ENCODE results near the gene ZAR1L.
"Not testable (repeated sequence)": the region's sequence is repeated elsewhere in the genome, so short reads cannot be mapped to it uniquely, and the experiment has no call there.

ZAR1L gene, protein sequence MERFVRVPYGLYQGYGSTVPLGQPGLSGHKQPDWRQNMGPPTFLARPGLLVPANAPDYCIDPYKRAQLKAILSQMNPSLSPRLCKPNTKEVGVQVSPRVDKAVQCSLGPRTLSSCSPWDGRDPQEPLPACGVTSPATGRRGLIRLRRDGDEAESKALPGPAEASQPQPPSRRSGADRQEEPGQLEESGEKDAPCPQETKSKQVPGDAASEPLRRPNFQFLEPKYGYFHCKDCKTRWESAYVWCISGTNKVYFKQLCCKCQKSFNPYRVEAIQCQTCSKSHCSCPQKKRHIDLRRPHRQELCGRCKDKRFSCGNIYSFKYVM

DNA sequence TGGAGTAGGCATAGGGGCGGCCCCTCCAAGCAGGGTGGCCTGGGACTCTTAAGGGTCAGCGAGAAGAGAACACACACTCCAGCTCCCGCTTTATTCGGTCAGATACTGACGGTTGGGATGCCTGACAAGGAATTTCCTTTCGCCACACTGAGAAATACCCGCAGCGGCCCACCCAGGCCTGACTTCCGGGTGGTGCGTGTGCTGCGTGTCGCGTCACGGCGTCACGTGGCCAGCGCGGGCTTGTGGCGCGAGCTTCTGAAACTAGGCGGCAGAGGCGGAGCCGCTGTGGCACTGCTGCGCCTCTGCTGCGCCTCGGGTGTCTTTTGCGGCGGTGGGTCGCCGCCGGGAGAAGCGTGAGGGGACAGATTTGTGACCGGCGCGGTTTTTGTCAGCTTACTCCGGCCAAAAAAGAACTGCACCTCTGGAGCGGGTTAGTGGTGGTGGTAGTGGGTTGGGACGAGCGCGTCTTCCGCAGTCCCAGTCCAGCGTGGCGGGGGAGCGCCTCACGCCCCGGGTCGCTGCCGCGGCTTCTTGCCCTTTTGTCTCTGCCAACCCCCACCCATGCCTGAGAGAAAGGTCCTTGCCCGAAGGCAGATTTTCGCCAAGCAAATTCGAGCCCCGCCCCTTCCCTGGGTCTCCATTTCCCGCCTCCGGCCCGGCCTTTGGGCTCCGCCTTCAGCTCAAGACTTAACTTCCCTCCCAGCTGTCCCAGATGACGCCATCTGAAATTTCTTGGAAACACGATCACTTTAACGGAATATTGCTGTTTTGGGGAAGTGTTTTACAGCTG is at the start of gene ZAR1L, which contains the start of gene BRCA2:
Gene ZAR1L, minus strand, starts transcription at position 126 of the 790 bp plus-strand sequence. CDS start 3,438 bp downstream, outside the sequence.
Gene BRCA2, plus strand, starts transcription at position 271 of the 790 bp plus-strand sequence. CDS start 953 bp downstream, outside the sequence.
- DNase-seq (ENCODE audit: low read depth in 4 of 4, low spot score in 1 of 4): peak; percentile 65 to 82 (median 75)

DNA sequence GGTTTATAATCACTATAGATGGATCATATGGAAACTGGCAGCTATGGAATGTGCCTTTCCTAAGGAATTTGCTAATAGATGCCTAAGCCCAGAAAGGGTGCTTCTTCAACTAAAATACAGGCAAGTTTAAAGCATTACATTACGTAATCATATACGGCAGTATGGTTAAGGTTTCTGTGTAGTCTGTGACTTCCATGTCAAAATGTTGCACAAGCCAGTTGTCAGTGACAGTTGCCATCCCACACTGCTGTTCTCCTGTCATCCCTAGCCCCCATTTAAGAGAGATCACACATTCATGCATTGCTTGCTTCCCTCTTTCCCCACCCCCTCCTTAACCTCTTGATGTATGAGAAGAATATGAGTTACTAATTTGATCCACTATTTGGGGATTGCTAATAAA is 47.4 kb upstream of the ZAR1L start:
- DNase-seq (ENCODE audit: low read depth in 4 of 4, low spot score in 1 of 4): no peak

DNA sequence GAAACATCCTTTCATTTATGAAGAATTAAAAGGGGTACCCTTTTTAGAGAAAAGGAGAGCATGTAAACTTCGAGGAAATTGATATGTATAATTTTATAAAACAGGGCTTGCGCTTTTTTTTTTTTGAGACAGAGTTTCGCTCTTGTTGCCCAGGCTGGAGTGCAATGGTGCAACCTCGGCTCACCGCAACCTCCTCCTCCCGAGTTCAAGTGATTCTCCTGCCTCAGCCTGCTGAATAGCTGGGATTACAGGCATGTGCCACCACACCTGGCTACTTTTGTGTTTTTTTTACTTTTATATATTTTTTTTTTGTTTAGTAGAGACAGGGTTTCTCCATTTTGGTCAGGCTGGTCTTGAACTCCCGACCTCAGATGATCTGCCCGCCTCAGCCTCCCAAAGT is 40.8 kb upstream of the ZAR1L start:
- DNase-seq (ENCODE audit: low read depth in 4 of 4, low spot score in 1 of 4): not testable (repeated sequence)

DNA sequence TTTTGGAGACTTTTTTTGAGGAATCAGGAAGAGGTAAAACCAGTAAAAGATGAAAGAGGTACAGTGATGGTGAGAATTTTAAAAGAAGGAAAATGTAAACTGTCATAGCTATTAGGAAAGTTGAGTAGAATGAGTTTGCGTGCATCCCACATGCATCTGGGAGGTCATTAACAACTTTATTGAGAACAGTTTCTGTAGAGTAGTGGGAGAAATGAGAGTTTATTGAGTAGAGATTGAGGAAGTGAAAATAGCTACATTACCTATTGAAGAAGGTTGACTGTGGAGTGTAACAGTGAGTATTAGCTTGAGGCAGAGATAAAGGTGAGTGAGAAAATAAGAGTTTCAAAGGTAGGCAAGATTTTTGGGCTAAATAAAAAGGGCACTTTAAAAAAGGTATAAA is 38.9 kb upstream of the ZAR1L start:
- no peak for DNase-seq (ENCODE audit: low read depth in 4 of 4, low spot score in 1 of 4)

DNA sequence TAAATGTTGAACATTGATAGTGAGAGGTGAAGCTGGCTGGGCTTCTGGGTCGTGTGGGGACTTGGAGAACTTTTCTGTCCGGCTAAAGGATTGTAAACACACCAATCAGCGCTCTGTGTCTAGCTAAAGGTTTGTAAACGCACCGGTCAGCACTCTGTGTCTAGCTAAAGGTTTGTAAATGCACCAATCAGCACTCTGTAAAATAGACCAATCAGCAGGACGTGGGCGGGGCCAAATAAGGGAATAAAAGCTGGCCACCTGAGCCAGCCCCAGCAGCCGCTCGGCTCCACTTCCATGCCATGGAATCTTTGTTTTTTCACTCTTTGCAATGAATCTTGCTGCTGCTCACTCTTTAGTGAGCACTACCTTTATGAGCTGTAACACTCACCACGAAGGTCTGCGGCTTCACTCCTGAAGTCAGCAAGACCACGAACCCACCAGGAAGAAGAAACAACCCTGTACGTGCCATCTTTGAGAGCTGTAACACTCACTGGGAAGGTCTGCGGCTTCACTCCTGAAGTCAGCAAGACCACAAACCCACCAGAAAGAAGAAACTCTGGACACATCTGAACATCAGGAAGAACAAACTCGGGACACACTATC is 35.8 kb upstream of the ZAR1L start:
- DNase-seq (ENCODE audit: low read depth in 4 of 4, low spot score in 1 of 4): not testable (repeated sequence)

DNA sequence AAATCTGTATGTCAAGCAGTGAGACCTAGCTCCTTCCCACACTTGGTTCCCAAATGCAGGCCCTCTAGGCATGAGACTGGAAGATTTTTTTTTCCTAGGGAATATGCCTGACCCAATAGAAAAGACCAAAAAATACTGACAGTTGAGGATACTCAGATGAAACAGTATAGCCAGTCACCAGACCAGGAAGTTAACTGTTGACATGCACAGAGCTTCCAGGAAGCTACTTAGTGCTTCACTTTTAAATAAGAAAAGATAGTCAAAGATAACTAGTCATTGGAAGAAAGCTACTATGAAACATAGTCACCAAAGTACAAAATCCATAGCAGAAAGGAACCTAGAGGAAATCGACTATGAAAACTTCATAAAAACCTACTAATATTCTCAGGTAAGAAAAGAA is 32.5 kb upstream of the ZAR1L start:
- no peak for DNase-seq (ENCODE audit: low read depth in 4 of 4, low spot score in 1 of 4)

DNA sequence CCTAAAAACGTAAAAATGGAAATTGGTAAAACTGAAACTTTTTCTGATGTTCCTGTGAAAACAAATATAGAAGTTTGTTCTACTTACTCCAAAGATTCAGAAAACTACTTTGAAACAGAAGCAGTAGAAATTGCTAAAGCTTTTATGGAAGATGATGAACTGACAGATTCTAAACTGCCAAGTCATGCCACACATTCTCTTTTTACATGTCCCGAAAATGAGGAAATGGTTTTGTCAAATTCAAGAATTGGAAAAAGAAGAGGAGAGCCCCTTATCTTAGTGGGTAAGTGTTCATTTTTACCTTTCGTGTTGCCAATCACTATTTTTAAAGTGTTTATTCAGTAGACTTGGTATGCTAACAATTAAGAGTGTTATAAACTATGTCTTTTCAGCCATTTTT is 25.8 kb upstream of the ZAR1L start:
- no peak for DNase-seq (ENCODE audit: low read depth in 4 of 4, low spot score in 1 of 4)

DNA sequence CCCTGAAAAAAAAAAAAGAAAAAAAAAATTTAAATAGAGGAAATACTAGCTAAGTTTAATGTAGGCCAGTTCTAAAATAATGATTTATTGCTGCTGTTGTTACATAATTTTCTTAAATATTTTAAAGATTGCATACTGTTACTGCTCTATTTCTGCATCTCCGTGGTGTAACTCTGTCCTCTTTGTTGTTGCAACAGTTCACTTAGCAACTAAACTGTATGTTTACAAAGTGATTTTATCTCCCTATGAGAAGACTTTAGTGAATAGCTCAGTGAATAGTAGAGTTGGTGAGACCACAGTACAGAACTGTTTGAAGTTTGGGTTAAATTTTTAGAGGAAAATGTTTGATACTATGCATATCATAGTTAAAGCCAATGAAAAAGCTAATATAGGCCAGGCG is 19.5 kb upstream of the ZAR1L start:
- DNase-seq (ENCODE audit: low read depth in 4 of 4, low spot score in 1 of 4): no peak

DNA sequence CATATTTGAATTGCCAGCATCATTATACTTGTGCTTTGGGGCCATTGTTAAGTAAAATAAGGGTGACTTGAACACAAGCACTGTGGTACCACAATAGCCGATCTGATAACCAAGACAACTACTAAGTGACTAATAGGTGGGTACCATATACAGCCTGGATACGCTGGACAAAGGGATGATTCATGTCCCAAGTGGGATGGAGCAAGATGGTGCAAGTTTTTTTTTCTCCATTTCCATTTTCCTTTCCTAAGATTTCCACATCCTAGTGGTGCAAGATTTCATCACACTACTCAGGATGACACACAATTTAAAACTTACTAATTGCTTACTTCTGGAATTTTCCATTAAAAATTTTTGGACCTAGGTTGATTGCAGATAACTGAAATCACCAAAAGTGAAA is 15.3 kb upstream of the ZAR1L start:
- no peak for DNase-seq (ENCODE audit: low read depth in 4 of 4, low spot score in 1 of 4)

DNA sequence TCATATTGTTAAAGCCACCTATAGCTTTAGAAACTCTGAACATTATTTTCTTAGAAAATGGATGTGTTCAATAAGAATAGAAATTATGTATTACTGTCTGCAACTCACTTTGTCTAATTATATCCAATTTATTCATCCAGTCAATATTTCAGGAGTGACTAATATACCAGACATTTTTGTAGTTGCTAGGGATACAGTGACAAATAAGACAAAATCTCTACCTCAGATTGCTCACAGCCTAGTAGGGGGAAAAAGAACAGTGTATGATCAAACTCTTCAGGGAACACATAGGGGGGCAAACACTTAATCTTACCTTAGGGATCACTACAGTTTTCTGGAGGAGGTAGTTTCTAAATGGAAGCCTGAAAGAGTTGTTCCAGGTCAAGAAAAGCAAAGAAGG is 8.7 kb upstream of the ZAR1L start:
- DNase-seq (ENCODE audit: low read depth in 4 of 4, low spot score in 1 of 4): no peak

DNA sequence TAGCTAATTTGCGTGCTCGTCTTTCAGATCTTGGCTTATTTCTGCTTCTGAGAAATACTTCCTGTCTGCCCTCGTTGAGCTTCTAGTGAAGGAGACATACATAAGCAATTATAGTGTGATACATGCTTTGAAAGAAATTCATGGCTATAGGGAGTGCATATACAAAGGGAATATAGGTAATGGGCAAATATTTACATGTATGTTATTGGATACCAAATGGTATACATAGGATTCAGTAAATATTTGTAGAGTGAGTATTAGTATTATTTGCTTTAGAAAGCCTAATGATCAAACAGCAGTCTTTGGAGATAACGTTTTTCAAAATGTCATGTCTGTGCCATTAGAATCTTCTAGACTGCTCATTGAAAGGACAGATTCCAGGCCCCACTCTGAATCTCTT is 5.4 kb upstream of the ZAR1L start:
- no peak for DNase-seq (ENCODE audit: low read depth in 4 of 4, low spot score in 1 of 4)

DNA sequence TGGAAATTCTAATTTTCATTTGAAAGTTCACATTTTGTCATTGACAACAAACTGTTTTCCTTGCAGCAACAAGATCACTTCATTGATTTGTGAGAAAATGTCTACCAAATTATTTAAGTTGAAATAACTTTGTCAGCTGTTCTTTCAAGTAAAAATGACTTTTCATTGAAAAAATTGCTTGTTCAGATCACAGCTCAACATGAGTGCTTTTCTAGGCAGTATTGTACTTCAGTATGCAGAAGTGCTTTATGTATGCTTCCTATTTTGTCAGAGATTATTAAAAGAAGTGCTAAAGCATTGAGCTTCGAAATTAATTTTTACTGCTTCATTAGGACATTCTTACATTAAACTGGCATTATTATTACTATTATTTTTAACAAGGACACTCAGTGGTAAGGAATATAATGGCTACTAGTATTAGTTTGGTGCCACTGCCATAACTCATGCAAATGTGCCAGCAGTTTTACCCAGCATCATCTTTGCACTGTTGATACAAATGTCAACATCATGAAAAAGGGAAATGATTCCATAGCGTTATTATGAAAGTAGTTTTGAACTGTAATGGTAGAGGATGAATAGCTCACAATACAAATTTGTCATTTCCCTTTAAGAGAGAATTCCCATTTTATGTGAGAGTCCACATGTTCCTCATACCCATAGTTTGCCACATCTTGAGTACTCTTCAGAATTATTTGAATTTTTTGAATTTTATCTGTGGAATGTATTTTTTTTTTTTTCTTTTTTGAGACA is 2.7 kb upstream of the ZAR1L start:
- no peak for DNase-seq (ENCODE audit: low read depth in 4 of 4, low spot score in 1 of 4)

DNA sequence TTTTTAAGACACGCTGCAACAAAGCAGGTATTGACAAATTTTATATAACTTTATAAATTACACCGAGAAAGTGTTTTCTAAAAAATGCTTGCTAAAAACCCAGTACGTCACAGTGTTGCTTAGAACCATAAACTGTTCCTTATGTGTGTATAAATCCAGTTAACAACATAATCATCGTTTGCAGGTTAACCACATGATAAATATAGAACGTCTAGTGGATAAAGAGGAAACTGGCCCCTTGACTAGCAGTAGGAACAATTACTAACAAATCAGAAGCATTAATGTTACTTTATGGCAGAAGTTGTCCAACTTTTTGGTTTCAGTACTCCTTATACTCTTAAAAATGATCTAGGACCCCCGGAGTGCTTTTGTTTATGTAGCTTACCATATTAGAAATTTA is 1.3 kb upstream of the ZAR1L start:
- no peak for DNase-seq (ENCODE audit: low read depth in 4 of 4, low spot score in 1 of 4)

DNA sequence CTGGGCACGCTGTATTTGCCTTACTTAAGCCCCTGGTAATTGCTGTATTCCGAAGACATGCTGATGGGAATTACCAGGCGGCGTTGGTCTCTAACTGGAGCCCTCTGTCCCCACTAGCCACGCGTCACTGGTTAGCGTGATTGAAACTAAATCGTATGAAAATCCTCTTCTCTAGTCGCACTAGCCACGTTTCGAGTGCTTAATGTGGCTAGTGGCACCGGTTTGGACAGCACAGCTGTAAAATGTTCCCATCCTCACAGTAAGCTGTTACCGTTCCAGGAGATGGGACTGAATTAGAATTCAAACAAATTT is 821 bp upstream of the ZAR1L start:
- no peak for DNase-seq (ENCODE audit: low read depth in 4 of 4, low spot score in 1 of 4)

DNA sequence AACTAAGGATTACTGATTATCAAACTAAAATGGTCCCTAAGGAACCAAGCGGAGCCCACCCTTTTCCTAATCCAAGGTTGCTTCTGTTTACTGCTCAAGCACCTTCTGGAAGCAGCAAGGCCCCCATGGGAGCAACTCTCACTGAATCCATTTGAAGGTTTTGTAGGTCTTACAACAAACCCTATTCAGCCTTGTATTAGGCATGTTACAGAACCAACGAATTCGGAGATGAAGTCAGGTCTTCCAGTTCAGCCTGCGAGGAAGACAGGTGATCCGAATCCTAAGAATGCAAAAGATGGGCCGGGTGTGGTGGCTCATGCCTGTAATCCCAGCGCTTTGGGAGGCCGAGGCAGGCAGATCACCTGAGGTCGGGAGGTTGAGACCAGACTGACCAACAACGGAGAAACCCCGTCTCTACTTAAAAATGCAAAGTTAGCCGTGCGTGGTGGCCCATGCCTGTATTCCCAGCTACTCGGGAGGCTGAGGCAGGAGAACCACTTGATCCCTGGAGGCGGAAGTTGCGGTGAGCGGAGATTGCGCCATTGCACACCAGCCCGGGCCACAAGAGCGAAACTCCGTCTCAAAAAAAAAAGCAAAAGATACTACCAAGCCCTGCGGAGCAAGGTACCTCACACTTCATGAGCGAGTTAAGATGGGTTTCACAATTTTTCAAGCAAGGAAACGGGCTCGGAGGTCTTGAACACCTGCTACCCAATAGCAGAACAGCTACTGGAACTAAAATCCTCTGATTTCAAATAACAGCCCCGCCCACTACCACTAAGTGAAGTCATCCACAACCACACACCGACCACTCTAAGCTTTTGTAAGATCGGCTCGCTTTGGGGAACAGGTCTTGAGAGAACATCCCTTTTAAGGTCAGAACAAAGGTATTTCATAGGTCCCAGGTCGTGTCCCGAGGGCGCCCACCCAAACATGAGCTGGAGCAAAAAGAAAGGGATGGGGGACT is 609 bp downstream of the ZAR1L start:
- peak; percentile 25 to 37 (median 28) for DNase-seq (ENCODE audit: low read depth in 4 of 4, low spot score in 1 of 4)

DNA sequence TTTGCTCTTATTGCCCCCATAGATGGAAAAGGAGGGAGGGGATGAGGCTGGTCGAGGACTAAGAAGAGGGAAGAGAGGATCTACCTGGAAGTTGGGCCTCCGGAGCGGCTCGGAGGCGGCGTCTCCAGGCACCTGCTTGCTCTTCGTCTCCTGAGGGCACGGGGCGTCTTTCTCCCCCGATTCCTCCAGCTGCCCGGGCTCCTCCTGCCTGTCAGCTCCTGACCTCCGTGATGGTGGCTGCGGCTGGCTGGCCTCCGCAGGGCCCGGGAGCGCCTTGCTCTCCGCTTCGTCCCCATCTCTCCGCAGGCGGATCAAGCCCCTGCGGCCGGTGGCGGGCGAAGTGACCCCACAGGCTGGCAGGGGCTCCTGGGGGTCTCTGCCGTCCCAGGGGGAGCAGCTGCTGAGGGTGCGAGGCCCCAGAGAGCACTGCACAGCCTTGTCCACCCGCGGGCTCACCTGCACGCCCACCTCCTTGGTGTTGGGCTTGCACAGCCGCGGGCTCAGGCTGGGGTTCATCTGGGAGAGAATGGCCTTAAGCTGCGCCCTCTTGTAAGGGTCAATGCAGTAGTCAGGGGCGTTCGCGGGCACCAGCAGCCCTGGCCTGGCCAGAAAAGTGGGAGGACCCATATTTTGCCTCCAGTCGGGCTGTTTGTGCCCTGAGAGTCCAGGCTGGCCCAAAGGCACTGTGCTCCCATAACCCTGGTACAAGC is 3.8 kb downstream of the ZAR1L start:
- DNase-seq (ENCODE audit: low read depth in 4 of 4, low spot score in 1 of 4): no peak

DNA sequence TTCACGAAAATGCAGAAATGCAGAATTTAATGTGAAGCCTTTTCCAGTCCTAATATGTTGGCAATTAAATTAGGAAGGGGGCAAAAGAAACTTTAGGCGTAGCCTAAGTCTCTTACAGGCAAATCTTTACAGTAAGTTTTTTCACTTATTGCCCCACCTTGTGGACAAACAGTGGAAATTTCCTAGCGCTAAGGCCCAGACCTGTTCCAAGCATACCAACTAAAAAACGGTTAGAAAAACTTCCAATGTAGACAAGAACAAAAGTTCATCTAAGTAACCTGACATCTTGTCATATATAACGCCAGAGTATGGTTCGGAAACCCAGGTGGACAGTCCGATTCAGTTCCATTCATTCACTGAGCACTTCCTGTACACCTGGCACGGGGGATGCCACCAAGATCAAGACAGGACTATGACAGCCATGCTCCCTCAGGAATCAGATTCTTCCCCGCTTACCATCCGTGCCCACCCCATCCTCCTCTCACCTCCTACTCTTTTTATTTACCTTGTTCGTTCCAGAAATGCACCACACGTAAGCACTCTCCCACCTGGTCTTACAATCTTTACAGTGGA is 4.9 kb downstream of the ZAR1L start:
- no peak for DNase-seq (ENCODE audit: low read depth in 4 of 4, low spot score in 1 of 4)

DNA sequence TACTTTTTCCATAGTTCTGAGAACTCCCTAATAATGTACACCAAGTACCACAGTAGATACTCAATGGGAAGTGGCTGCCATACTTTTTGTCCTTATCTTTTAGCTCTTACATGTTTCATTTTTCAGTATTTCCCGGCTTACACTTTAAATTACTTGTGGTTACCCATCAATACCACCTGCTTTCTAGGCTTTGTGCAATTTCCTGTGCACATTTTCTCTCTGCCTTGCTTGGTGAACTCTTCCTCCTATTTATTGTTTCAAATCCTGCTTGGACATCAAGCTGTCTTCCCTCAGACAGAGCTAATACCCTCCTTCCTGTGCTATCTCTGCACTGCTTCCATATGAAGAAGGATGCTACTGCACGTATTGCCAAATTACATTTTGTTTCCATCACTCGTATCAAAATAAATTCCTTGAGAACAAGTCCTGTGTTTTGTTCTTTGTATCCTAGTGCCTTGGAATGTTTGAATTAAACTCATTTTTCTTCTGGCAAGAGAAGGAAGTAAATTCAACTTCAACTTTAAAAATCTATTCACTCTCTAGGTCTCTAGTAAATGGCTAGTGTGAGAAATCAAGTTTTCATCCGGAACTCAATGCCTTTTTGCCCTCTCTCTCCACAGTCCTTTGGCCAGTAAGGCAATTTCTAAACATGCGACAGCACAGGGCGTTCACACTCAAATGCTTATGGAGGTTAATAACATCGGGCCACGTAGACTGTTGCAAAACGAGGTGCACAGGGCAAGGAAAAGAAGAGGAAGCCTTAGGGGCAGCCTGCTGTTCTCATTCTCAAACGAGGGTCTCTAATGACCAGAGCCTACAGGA is 5.6 kb downstream of the ZAR1L start:
- DNase-seq (ENCODE audit: low read depth in 4 of 4, low spot score in 1 of 4): no peak

DNA sequence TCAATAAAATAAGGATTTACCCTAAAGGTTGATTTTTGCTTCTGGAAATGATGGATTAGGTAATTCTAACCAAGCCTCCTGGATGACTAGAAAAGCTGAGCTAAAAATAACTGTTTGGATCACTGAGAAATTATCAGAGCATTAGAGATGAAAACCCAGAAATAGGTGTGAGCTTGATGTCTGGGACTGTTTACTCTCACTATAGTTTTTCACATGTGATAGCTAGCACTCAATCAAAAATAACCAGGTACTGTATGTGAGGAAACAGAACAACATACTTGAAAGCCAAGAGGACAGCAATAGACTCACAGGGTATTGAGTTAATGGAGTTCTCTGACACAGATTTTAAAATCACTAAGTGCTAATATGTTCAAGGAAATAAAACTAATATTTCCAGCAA is 9.5 kb downstream of the ZAR1L start:
- DNase-seq (ENCODE audit: low read depth in 4 of 4, low spot score in 1 of 4): no peak

Measured in stimulated activated CD4-positive, alpha-beta T cell treated with anti-CD3 and anti-CD28 coated beads, Interleukin-1b, Interleukin-23, amount 100 ng/mL, for 24 hours (primary cell).